Fibroblast of pulmonary artery (primary cell): ENCODE results near the gene TGM4.

Source experiments
- DNase-seq: peaks from one replicate; pipeline ENCODE4 v3.0.0-alpha.2; 2010; ENCODE audit warnings: low read depth
- H3K4me3 ChIP-seq: replicated peaks from 2 replicates; pipeline ENCODE4 v1.5.1; 2011; ENCODE audit warnings: low read depth, mild to moderate bottlenecking, control low read depth, low read length, moderate library complexity
- CTCF ChIP-seq: IDR thresholded peaks from 2 replicates; pipeline ENCODE4 v1.5.1; 2011; ENCODE audit warnings: mild to moderate bottlenecking, control low read depth, low read length, inconsistent platforms; ENCODE audit errors: missing control alignments

The TGM4 gene

GRCh38 chr3:44880284-44880683, 5.9 kb downstream of the TGM4 start:
- H3K4me3 ChIP-seq = no peak overlapping the region
- DNase-seq = no peak
- no peak for TF ChIP-seq CTCF

GRCh38 chr3:44883213-44883955, 9.0 kb downstream of the TGM4 start:
- DNase-seq = no peak
- no peak overlapping the region for H3K4me3 ChIP-seq
- TF ChIP-seq CTCF = peak; percentile 10

GRCh38 chr3:44883999-44884431, 9.6 kb downstream of the TGM4 start:
- no peak overlapping the region for H3K4me3 ChIP-seq
- no peak for TF ChIP-seq CTCF
- DNase-seq = peak; percentile 95

- peak; percentile 93 for DNase-seq
- no peak overlapping the region for H3K4me3 ChIP-seq
- no peak for TF ChIP-seq CTCF
These were observed 11.2 kb downstream of the TGM4 start for GRCh38 chr3:44885618-44886017.

GRCh38 chr3:44886561-44886960, 12.2 kb downstream of the TGM4 start:
- H3K4me3 ChIP-seq = no peak overlapping the region
- TF ChIP-seq CTCF = no peak
- DNase-seq = no peak

GRCh38 chr3:44887101-44887500, 12.7 kb downstream of the TGM4 start:
- H3K4me3 ChIP-seq = no peak overlapping the region
- no peak for DNase-seq
- TF ChIP-seq CTCF = no peak

- DNase-seq = peak; percentile 18
- no peak overlapping the region for H3K4me3 ChIP-seq
- no peak for TF ChIP-seq CTCF
These were observed 15.8 kb downstream of the TGM4 start for GRCh38 chr3:44890258-44890657.
